SU-DHL-6 (cell line): ENCODE results near the gene LHX4.

ENCODE experiments used
- H2AFZ ChIP-seq: fragments of 200-600 bp; sonication (generic); 2 replicates; pipeline ENCODE4 v1.6.1; 2014; ENCODE audit warnings: low read depth, mild to moderate bottlenecking, moderate library complexity, mixed read lengths, antibody characterized with exemption, low read length; ENCODE audit not compliant: severe bottlenecking
- H3F3A ChIP-seq: fragments of 200-600 bp; shearing (Covaris generic); 2 replicates; pipeline ENCODE4 v1.6.0; 2016; ENCODE audit warnings: antibody characterized with exemption, mild to moderate bottlenecking; ENCODE audit not compliant: insufficient read depth
- H3K27ac ChIP-seq: fragments of 200-600 bp; sonication (generic); 2 replicates; pipeline ENCODE4 v1.5.1; 2016; ENCODE audit warnings: low read depth, mild to moderate bottlenecking, low read length, moderate library complexity, mixed read lengths
- H3K27me3 ChIP-seq: fragments of 200-600 bp; sonication (generic), shearing (Covaris generic); 2 replicates; pipeline ENCODE4 v1.6.0; 2014; ENCODE audit warnings: mild to moderate bottlenecking, low read length
- H3K36me3 ChIP-seq: fragments of 200-600 bp; sonication (generic); 2 replicates; pipeline ENCODE4 v1.6.1; 2014; ENCODE audit warnings: mild to moderate bottlenecking, low read length, mixed read lengths
- H3K4me2 ChIP-seq: fragments of 300-600, 200-600 bp; shearing (Covaris generic), sonication (generic); 2 replicates; pipeline ENCODE4 v1.6.0; 2014; ENCODE audit warnings: low read length, low read depth, mild to moderate bottlenecking; ENCODE audit not compliant: poor library complexity, severe bottlenecking
- H3K4me3 ChIP-seq: fragments of 200-600 bp; sonication (generic); 2 replicates; pipeline ENCODE4 v1.5.1; 2014; ENCODE audit warnings: antibody characterized with exemption, low read length, mild to moderate bottlenecking, mixed read lengths; ENCODE audit not compliant: insufficient read depth, poor library complexity, severe bottlenecking
- H3K79me2 ChIP-seq: fragments of 200-600 bp; sonication (generic); 2 replicates; pipeline ENCODE4 v1.6.1; 2014; ENCODE audit warnings: mild to moderate bottlenecking, low read length, moderate library complexity; ENCODE audit not compliant: insufficient read depth
- H3K9ac ChIP-seq: fragments of 200-600 bp; sonication (generic); 2 replicates; pipeline ENCODE4 v1.7.0; 2014; ENCODE audit warnings: mild to moderate bottlenecking, low read length
- H3K9me2 ChIP-seq: fragments of 200-600 bp; sonication (generic); replicated peaks from 2 replicates; pipeline ENCODE4 v1.6.1; 2014; ENCODE audit warnings: low read length; ENCODE audit not compliant: insufficient read depth
- H3K9me3 ChIP-seq: fragments of 200-600 bp; sonication (generic); 2 replicates; pipeline ENCODE4 v1.6.1; 2014; ENCODE audit warnings: low read length, mixed read lengths; ENCODE audit not compliant: insufficient read depth
- H4K20me1 ChIP-seq: fragments of 200-600 bp; sonication (generic); 2 replicates; pipeline ENCODE4 v1.6.1; 2014; ENCODE audit warnings: low read depth, mild to moderate bottlenecking, antibody characterized with exemption, low read length, moderate library complexity, mixed read lengths
- EZH2phosphoT487 ChIP-seq: fragments of 200-600 bp; sonication (generic), shearing (Covaris generic); conservative IDR thresholded peaks from 2 replicates; pipeline ENCODE4 v1.6.1; 2018; ENCODE audit warnings: mild to moderate bottlenecking, antibody characterized with exemption, low read length, moderate library complexity, mixed read lengths
- TF ChIP-seq, protein P1 (sequence below): fragments of 200-600 bp; sonication (generic); IDR thresholded peaks from one replicate; pipeline ENCODE4 v1.5.1; 2017; ENCODE audit warnings: antibody characterized with exemption, mild to moderate bottlenecking, low read length, moderate library complexity; ENCODE audit not compliant: insufficient read depth, poor library complexity, severe bottlenecking

LHX4 gene

GRCh38 chr1:180257028-180257386 lies 26.9 kb downstream of the LHX4 start:
- H3K27ac ChIP-seq: no peak overlapping the region
- H3K4me2 ChIP-seq: no peak overlapping the region
- no peak overlapping the region for H3K9ac ChIP-seq
- H3K36me3 ChIP-seq: no peaks in the 10 kb centered on the region
- TF ChIP-seq EZH2phosphoT487: no peak
- TF ChIP-seq, protein P1, sequence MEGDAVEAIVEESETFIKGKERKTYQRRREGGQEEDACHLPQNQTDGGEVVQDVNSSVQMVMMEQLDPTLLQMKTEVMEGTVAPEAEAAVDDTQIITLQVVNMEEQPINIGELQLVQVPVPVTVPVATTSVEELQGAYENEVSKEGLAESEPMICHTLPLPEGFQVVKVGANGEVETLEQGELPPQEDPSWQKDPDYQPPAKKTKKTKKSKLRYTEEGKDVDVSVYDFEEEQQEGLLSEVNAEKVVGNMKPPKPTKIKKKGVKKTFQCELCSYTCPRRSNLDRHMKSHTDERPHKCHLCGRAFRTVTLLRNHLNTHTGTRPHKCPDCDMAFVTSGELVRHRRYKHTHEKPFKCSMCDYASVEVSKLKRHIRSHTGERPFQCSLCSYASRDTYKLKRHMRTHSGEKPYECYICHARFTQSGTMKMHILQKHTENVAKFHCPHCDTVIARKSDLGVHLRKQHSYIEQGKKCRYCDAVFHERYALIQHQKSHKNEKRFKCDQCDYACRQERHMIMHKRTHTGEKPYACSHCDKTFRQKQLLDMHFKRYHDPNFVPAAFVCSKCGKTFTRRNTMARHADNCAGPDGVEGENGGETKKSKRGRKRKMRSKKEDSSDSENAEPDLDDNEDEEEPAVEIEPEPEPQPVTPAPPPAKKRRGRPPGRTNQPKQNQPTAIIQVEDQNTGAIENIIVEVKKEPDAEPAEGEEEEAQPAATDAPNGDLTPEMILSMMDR: no peak
- H3F3A ChIP-seq: no peaks in the 10 kb centered on the region
- no peaks in the 10 kb centered on the region for H3K79me2 ChIP-seq
- no peak overlapping the region for H2AFZ ChIP-seq
- no peak overlapping the region for H3K4me3 ChIP-seq
- no peaks in the 10 kb centered on the region for H3K27me3 ChIP-seq
- H4K20me1 ChIP-seq: no peaks in the 10 kb centered on the region
- no peaks in the 10 kb centered on the region for H3K9me2 ChIP-seq
- H3K9me3 ChIP-seq: no peaks in the 10 kb centered on the region

- Histone ChIP-seq H2AFZ (no peak overlapping the region), H3K9ac (no peak overlapping the region), H3K27ac (no peak overlapping the region), H3K79me2 (no peaks in the 10 kb centered on the region), H3F3A (no peaks in the 10 kb centered on the region), H3K9me3 (no peaks in the 10 kb centered on the region), H3K27me3 (no peaks in the 10 kb centered on the region), H3K9me2 (no peaks in the 10 kb centered on the region), H3K4me2 (no peak overlapping the region), H4K20me1 (no peaks in the 10 kb centered on the region), H3K36me3 (no peaks in the 10 kb centered on the region), H3K4me3 (no peak overlapping the region)
- TF ChIP-seq EZH2phosphoT487: no peak
- TF ChIP-seq, protein P1: no peak
Measured at GRCh38 chr1:180257486-180257885, 27.4 kb downstream of the LHX4 start.

- Histone ChIP-seq H3K79me2 (no peaks in the 10 kb centered on the region), H3K4me3 (no peak overlapping the region)
Measured at GRCh38 chr1:180258290-180258689, 28.2 kb downstream of the LHX4 start.

More at GRCh38 chr1:180258290-180258689, 28.2 kb downstream of the LHX4 start:
- Histone ChIP-seq H3F3A (no peaks in the 10 kb centered on the region), H3K27me3 (no peaks in the 10 kb centered on the region), H2AFZ (no peak overlapping the region), H4K20me1 (no peaks in the 10 kb centered on the region), H3K27ac (no peak overlapping the region), H3K9ac (no peak overlapping the region), H3K36me3 (no peaks in the 10 kb centered on the region), H3K9me3 (no peaks in the 10 kb centered on the region), H3K4me2 (no peak overlapping the region), H3K9me2 (no peaks in the 10 kb centered on the region)
- no peak for TF ChIP-seq EZH2phosphoT487
- TF ChIP-seq, protein P1: no peak
